HG02610 (cell line): ENCODE results near the gene DSCAML1.

Experiments
- ATAC-seq: cut with Tn5 transposase; IDR thresholded peaks from one replicate; pipeline ENCODE4 v1.9.1; 2021; ENCODE audit warnings: mild to moderate bottlenecking, moderate library complexity; ENCODE audit not compliant: unreplicated experiment

The DSCAML1 gene, protein sequence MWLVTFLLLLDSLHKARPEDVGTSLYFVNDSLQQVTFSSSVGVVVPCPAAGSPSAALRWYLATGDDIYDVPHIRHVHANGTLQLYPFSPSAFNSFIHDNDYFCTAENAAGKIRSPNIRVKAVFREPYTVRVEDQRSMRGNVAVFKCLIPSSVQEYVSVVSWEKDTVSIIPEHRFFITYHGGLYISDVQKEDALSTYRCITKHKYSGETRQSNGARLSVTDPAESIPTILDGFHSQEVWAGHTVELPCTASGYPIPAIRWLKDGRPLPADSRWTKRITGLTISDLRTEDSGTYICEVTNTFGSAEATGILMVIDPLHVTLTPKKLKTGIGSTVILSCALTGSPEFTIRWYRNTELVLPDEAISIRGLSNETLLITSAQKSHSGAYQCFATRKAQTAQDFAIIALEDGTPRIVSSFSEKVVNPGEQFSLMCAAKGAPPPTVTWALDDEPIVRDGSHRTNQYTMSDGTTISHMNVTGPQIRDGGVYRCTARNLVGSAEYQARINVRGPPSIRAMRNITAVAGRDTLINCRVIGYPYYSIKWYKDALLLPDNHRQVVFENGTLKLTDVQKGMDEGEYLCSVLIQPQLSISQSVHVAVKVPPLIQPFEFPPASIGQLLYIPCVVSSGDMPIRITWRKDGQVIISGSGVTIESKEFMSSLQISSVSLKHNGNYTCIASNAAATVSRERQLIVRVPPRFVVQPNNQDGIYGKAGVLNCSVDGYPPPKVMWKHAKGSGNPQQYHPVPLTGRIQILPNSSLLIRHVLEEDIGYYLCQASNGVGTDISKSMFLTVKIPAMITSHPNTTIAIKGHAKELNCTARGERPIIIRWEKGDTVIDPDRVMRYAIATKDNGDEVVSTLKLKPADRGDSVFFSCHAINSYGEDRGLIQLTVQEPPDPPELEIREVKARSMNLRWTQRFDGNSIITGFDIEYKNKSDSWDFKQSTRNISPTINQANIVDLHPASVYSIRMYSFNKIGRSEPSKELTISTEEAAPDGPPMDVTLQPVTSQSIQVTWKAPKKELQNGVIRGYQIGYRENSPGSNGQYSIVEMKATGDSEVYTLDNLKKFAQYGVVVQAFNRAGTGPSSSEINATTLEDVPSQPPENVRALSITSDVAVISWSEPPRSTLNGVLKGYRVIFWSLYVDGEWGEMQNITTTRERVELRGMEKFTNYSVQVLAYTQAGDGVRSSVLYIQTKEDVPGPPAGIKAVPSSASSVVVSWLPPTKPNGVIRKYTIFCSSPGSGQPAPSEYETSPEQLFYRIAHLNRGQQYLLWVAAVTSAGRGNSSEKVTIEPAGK (N-terminal part only)

DNA sequence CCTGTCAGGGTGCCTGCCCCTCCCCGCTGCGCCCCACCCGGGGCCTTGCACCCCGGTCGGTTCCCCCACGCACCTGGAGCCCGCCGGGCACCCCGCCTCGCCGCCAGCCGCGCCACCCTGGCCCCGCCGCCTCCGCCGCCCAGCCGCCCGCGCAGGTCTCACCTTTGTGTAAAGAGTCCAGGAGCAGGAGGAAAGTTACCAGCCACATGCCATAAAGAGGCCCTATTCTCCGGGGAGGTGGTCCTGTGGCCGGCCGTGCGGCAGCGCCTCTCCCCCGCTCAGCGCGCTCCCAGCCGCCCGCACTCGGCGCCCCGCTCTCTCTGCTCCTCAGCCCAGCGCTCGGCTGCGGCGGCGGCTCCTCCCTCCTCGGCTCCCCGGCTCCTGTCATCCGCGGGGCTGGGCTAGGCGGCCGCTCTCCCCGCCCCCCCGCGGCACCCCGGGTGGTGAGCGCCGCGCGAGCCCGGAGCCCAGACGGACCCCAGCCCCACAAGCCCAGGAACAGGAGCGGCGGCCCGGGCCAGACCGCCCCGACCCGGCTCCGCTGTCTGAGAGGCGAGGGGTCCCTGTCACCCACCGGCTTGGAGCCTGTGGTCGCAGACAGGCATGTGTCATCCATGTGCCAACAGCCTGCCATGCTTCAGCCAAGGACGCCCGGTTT lies at the start of gene DSCAML1:
TSS of gene DSCAML1 (minus strand) at position 345 of the 658 bp plus-strand sequence. CDS start at position 208, 137 bp downstream.
- no peak for ATAC-seq

DNA sequence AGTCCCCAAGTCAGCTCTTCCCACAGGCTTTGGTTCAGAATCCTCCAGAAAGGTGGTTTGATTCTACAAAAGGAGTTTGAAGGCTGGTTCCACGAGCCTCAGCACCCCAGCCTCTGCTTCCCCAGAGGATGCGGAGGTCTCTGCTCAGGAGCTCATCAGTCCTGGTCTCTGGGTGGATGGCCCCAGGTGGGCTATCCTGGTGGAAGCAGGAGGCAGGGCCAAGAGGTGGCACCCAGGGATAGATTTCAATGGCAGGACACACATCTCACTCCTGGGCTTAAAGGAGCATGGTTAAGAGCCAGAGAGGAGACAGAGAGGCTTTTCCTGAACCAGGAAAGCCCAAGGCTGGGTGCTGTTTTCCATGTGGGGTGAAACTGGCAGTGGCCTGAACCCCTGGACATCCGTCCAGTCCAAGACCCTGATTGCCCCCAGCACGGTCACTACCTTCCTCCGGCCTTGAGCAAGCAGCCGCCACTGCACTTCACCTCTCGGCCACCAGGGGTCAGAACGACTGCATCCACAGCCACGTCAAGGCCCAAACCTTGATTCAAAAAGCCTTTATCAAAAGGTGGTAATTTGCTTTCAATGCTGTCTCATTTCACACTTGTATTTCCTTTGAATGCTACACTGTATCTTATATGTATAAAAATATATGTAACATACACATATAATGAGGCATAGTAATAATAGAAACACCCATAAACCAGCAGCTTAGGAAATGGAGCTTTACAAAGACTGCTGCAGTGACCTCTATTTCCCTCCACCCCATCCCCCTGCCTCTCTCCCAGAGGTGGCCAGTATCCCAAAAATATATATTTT lies 46.9 kb upstream of the DSCAML1 start:
- no peak for ATAC-seq

DNA sequence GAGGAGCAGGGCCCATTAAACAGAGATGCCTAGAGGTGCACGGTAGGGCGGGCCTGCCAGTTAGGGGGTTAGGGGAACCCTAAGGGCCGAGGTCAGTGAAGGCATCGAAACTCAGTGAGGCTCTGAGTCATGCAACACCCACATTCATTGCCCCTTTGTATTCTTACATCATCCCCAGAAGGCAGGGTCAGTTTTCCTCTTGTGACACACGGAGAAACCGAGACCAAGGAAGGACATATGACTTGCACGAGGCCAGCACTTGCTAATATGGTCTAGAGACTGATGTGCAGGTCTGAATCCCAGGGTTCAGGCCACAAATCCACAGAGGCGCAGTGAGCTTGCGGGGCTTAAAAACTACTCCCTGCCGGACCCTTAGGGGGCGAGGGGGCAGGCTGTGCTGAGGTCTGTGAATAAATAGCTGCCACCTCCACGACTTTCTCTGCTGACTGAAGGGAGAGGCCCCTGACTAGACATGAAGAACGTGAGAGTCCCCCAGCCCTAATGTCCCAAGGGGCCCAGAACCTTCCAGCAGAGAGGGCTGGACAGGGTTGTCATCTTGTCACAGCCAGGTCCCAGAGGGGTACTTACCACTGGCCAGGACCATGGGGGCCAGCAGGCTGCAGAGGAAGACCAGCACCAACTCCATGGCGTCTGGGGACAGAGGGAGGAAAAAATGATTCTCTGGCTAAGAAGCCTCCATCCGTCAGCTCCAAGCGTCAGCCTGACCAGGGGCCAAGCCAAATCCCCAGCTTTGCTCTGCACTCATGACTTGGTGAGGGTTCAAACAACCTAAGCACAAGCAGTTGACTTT lies 45.3 kb upstream of the DSCAML1 start:
- no peak for ATAC-seq

DNA sequence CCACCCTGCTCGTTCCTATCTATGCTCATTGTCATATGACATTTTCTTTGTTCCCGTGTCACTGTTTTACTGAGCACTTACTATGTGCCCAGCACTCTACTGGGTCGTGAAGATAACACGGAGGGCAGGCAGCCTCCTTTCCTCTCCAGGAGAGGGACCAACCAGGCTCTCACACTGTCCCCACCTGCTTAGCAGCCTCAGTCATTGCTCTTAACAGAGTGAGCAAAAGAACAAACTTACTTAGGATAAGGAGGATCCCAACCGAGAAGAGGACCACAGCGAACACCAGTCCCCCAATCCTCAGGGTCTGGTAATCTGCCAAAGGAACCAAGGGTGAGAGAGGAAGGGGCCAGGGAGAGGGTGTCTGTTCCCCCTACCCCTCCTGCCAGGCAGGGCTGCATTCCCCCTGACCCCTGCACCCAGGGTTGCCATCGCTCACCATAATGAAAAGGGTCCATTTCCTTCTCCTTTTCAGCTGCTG lies 44.6 kb upstream of the DSCAML1 start:
- ATAC-seq = no peak

DNA sequence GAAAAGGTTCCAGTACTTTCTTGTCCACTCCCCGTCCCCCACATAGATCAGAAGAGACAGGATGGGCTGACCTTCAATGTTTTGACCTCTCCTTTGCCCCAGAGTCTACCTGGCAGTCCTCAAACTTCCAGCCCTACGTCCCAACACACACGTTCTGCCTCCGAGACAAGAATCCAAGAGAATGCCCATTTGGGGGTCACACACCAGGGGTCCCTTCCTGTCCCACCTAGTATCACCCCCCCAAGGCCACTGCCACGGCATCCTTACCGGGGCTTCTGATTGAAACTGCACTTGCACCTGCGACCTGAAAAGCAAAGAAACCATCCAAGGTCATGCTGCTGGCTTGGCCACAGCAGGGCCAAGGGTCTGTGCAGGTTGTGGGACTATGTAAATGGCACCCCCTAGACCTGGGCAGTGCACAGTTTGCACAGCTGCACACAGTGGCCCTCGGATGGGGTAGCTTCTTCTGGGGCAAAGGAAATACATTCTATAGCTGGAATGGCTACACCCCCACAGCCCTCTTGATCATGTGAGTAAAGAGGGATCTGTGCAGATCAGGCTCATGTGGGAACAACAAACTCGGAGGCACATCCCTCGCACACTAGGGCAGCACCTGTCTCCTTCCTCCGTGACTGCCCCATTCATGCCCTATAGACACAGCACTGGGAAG lies 44.0 kb upstream of the DSCAML1 start:
- no peak for ATAC-seq

DNA sequence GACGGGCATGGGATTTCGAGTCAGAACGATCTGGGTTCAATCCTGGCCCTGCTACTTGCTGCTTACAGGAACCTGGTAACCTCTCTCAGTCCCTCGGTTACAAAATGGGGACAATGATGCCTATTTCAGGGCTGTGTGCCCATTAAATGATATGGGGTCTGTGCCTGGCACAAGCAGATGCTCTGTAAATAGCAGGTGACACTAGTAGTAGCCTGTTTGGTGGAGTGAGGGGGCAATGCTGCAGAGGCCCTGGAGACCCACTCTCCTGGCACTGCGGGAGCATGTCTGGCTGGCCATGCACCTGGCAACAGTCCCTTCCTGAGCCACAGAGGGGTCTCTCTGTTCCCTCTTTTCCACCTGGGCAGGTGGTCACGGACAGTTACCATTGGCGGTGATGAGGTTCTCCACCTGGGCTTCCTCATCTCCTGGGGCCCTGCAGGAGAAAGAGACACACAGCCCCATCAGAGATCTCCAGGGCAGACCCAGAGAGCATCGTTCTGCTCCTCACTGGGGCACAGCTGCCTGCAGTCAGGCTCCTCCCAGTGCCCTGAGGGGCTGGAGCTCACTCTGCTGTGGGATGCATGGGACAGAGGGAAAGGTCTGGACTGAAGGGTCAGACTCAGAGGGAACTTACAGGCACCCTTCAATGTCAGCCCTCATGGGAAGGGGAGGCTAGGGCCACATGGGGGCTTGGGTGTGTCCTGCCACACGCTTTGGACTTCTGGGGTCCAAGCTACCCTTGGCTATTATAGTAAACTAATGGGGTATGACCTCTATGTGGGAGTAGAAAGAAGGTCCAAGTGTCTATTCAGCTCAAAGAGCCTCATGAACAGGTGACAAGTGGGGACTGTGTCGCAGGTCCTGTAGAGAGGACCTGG lies 43.2 kb upstream of the DSCAML1 start:
- ATAC-seq = no peak

DNA sequence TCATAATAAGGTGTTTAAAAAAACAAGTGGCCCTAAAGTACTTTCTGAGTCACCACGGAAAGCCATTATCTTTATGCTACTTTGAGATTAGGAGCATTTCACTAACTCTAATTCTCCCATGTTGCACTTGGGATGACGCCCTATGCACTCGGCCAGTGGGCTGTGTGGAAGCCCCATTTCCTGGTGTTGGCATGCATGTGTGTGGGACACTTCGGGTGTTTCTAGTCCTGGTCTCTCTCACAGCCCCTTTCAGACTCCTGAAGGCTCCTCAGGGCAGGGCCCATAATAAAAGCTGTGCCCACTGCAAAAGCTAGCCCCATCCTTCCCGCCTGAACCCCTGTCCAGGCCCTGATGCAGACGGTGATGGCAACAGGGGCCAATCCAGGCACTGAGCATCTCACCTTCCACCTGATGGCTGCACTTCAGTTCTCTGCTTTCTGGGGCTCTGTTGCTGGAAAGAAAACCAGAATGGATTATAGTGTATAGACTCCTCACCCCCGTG lies 42.4 kb upstream of the DSCAML1 start:
- no peak for ATAC-seq

DNA sequence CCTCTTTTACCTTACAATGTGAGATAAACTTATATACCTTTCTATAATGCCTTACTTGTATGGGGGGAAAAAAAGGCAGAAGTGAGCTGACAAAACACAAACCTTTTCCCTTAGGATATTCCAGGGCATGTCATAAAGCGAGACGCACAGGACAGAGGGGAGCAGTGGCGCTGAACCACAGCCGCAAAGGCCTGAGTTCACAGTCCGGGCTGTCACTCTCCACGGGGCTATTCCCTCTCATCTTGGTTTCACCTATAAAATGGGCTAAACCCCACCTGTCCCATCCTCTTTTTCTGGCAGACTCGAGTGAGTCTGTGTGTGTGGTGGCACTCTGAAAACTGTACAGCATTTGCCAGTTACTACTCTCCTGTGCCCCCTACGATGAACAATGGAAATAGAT lies 41.9 kb upstream of the DSCAML1 start:
- no peak for ATAC-seq

DNA sequence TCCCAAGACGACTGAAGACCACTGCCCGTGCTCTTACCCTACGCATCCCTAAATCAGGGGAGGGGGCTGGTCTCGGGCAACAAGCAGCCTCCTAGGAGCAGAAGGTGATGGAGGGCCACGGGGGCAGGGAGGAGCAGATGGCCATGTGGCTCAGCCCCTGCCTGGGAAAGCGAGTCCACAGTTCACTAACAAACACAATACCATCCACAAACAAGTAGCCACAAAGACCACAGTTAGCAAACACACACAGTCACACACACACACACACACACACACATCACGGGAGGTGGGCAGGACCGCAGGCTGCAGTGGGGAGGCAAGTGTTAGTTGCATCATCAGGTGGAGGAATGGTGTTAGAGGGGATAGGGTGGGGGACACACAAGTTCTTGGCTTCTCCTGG lies 40.8 kb upstream of the DSCAML1 start:
- ATAC-seq = no peak

DNA sequence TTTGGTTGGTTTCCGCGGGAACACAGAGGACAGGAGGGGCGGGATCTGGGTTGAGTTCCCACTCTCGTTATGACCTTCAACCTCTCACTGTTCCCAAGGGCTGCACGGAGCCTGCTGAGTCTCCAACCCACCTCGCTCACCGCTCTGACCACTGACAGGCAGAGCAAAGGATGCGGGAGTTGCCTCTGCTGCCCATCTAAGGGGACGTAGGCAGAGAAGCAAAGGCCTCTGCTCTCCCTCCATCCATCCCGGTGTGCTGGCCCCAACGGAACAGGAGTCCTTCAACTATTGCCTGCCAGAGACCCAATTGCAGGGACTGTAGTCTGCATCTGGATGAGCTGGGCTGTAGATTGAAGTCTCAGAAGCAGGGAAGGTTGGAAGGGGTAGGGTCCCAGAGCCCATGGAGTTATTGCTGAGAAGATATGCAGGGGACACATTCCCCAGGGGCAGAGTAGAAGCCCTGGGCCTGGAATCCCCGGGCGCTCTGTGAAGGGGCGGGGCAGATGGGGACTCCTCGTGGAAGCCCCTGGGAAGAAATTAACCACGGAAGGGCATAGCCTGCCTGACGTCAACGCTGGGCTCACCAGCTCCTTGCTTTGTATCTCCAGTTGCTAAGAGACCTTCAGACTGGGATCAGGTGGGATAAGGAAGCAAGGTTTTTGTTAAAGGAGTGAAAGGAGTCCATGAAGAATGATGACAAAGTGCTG lies 40.2 kb upstream of the DSCAML1 start:
- ATAC-seq = no peak

DNA sequence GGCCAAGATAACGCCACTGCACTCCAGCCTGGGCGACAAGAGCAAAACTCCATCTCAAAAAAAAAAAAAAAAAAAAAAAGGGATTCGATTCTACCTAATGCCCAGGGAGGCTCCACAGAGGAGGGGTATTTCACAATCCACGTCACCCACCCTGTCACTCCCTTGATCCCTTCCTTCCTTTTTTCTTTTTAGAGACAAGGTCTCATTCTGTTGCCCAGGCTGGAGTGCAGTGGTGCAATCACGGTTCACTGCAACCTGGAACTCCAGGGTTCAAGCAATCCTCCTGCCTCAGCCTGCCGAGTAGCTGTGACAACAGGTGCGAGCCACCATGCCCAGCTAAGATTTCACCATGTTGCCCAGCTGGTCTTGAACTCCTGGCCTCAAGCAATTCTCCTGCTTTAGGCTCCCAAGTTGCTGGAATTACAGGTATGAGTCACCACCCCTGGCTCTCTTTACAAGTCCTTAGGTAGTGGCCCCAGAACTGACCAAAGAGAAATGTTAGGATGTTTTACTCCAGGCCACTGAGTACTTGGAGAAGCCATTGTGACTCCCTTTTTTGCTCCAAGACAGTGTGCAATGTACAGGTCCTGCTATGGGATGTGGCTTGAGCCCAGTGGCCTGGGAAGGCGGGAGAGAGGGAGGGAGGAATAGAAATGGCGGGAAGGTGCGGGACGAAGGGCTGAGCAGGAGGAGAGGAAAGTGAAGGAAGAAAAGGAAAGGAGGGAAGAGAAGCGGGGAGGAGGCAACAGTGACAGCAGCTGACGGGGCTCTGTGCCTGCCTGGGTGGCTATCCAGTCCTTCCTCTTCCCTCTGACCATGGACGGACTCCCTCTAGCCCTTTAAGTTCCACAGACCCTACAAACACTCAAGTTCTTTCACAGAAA lies 39.3 kb upstream of the DSCAML1 start:
- no peak for ATAC-seq

DNA sequence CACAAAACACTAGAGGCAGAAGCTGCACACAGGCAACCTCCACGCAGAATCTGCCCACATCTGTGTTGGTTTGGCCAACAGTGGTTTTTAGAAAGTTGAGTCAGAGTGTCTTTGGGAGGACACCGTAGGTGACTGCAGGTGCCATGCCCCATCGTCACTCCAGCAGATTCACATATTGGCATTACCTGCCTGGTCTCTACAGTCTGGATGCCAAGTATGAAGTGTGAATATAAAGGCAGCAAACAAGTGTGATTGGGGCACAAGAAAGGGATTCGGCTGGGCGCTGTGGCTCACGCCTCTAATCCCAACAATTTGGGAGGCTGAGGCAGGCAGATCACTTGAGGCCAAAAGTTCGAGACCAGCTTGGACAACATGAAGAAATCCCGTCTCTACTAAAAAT lies 38.6 kb upstream of the DSCAML1 start:
- ATAC-seq = no peak

DNA sequence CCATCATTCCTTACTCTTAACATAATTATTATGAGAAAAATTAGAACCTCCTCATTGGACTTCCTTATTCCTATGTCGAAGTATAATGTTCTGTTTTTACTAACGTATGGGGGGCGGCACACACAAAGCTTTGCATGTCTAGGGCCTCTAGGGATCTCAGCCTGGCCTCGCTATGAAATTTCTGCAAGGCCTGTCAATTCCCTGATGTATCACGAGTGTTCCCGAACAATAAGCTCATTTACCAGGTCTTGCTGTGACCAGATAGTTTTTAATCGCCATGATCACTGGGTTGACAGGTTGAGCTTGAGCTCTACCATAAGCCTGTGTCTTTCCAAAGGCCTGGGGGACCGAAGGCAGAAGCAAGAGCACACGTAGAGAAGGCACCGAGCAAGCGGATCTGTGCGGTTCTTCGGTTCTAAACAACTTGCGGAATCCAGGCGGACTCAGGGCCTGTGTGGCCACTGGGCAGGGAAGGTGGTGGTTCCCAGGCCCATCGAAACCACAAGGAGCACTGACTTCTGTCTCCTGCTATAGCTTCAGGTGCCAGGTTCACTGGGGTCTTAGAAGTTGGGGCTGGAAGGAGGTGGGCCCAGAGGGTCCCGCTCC lies 37.9 kb upstream of the DSCAML1 start:
- ATAC-seq = no peak

DNA sequence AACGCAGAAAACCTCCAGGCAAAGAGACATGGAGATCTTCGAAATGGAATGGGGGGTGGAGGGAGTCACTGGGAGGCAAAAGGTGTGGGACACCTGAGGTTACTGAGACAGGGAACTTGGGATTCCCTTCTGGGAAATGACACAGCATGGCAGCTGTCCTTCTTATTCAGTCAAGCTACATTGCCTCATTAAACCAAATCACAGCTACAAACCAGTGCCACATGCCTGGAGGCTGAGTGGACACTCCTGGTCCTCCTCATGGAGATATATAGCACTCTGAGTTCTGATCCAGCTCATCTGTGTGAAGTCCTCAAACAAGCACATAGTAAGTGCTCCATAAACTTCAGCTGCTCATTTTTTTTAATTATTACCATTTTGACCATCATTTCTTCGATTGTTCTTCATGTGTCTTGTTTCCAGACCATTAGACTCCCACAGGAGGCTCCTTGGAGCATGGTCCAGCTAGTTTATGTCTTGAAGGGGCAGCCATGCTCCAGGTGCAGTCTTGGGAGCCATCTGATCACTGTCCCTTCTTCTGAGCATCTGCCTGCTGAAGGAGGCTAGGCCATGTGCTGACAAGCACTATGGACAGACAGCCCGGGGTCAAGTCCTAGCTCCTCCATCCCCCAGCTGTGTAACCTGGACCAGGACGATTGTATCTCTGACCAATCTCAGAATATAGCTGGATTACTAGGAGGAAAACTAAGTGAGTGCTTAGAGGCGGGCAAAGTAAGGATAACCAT lies 37.2 kb upstream of the DSCAML1 start:
- ATAC-seq = no peak
